Pulmonary artery endothelial cell (primary cell): ENCODE results near the gene GPSM3. TPM values are rescaled to one million over a fixed set of nuclear protein-coding genes. Genes with fewer than 3 reads are reported as not detected.
"Not testable (repeated sequence)": the region's sequence is repeated elsewhere in the genome, so short reads cannot be mapped to it uniquely, and the experiment has no call there.

Experiments used
- DNase-seq: peaks from one replicate; pipeline ENCODE4 v3.0.0-alpha.2; 2011; ENCODE audit warnings: low read depth, low spot score
- total RNA-seq: library from RNA; depleted of rRNA; stranded (reverse); fragments of >200 nt; gene quantifications from 2 replicates; pipeline ENCODE4 v1.2.3, GENCODE V29; 2014

Gene GPSM3, protein sequence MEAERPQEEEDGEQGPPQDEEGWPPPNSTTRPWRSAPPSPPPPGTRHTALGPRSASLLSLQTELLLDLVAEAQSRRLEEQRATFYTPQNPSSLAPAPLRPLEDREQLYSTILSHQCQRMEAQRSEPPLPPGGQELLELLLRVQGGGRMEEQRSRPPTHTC
- 6.0 and 7.1 TPM in 2 replicates for total RNA-seq

DNA sequence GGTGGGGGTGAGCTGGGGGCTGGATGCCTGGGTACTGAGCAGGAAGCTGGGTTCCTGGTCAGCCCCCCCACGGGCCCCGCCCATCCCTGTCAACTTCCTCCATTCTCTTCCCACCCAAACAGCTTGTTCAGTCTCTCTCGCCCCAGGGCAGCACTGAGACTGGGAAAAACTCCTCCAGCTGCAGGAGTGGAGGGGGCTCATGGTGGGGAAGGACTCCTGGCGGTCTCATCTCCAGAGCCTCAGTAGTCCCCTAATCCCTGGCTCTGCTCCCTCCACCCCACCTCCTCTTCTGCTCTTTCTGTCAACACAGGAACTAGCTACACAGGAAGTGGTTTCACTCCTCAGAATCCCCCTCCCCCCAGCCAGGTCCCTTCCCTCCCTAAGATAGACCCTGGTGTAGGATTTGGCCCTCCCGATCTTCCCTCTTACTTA is at the start of gene GPSM3:
TSS of gene GPSM3 (minus strand) at position 36 of the 432 bp plus-strand sequence. CDS start 130 bp downstream, outside the sequence.
- DNase-seq: no peak

DNA sequence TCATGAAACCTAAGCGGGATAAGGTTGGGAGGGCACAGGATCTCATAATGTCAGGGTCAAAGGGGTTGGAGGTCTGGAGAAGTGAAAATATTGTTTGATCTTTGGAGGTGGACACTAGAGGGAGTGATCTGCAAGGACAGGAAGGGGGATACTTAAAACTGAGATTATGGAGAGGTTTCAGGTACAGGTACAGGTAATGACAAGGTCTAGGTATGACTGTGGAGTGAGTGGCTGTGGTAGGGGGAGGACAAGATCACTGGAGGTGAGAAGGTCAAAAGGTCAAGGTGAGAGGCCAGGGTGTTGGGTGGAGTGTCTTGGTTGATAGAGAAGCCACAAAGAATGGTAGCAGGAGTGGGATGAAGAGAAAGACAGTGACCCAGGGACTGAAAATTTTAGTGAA is 48.2 kb upstream of the GPSM3 start:
- no peak for DNase-seq

DNA sequence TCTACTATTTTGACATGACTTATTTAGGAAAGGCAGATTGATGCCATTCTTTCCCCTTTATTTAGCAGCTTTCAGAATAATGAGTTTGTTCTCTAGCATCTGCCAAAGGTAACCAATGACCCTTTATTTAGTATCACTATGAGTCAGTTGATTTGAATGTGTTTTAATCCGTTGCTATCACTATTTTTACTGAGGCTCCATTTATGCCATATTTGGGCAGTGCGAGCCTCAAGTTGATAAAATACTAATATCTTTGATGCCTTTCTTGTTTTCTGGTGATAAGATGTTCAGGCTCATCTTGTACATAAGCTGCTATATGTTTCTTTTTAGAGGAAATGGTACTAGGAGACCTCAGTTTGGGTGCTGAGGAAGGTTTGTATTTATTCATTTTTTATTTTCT is 47.0 kb upstream of the GPSM3 start:
- no peak for DNase-seq

DNA sequence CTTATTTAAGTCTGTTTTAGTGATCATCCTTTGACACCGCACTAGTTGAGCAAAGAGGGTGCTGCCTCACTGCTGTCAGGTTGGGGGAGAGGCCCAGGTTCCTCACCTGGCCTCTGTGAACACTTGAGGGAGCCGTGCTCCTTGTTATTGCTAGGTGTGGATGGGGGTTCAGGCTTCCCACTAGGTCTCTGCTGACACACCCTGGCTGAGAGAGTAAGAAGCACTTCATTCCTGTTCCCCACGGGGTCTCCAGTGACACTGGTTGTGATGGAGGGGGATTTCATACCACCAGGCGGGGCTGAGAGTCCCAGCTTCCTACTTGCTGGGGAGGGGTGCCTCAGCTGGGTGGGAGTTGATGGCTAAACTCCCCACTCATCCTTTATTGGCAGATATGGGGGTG is 42.5 kb upstream of the GPSM3 start:
- DNase-seq: no peak

DNA sequence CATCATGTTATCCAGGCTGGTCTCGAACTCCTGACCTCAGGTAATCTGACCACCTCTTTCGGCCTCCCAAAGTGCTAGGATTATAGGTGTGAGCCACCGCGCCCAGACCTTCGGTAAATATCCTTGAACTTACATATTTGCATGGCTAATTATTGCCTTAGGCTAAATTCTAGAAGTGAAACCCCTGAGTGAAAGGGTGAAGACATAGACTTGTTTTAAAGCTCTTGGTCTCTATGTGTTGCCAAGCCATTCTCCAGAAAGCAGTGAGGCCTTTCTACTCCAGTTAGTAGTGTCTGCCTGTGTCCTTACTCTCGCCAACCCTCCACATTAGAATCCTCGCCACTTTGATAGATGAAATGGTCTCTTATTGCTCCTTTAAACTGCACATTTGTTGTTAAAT is 34.0 kb upstream of the GPSM3 start:
- no peak for DNase-seq

DNA sequence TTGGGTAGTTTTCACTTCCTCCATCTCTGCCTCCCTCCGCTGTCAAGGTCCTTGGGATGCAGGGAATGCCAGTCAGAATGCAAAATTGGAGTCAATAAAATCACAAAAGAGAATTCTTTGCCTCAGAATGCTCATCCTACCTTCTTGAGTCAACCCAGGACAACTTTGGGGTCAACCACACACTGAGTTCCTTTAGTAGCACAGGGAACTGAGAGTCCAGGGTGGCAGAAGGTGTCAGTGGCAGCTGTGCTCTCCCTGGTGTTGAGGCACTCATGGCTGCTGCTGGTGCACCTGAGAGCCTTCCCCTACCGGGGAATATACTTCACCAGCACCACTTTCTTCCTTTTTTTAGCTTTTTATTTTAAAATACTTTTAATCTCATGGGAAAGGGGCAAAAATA is 32.3 kb upstream of the GPSM3 start:
- no peak for DNase-seq

DNA sequence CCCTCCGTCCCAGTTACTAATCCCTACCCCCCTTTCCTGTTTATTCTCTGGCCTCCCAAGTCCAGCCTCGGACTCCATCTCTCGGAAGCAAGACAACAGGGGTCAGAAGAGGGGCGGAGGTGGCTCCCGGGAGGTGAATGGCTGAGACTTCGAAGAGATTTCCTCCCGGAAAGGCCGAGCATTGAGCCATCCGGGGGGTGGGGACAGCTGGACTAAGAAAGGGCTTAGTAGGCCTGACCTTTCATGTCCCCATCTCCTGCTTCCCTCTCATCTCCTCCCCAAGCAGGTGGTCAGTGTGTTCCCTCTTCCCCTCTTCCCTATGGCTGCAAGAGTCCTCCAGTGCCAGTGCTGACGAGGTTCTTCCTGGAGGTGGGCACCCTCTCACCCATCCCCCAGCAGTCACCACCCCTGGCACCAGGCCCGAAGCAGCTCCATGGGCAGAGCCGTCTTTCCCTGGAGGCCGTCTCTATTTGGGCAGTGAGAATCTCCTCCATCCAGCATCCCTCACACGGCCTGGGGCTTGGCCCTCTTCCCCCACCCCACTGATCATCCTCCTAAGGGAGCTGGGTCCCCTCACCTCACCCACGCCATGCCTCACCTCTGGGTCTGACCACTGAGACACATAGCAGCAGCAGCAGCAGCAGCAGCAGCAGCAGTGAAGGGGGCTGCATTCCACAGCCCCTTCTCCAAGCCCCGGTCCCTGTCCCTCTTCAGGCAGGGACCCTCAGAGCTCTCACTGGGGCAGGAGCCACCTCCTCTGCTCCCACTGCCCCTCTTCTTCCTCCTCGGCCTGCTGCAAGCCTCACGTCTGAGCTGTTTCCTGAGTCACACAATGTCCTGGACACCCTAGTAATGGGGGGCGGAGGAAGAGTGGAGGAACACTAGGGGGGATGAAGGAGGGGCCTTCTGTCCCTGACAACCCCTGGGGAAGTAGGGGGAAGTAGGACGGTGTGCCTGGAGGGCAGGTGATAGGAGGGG is 31.1 kb upstream of the GPSM3 start, which contains the start of gene NOTCH4:
TSS of gene NOTCH4 (minus strand) at position 810 of the 978 bp plus-strand sequence. CDS start at position 671, 139 bp downstream.
- no peak for DNase-seq

DNA sequence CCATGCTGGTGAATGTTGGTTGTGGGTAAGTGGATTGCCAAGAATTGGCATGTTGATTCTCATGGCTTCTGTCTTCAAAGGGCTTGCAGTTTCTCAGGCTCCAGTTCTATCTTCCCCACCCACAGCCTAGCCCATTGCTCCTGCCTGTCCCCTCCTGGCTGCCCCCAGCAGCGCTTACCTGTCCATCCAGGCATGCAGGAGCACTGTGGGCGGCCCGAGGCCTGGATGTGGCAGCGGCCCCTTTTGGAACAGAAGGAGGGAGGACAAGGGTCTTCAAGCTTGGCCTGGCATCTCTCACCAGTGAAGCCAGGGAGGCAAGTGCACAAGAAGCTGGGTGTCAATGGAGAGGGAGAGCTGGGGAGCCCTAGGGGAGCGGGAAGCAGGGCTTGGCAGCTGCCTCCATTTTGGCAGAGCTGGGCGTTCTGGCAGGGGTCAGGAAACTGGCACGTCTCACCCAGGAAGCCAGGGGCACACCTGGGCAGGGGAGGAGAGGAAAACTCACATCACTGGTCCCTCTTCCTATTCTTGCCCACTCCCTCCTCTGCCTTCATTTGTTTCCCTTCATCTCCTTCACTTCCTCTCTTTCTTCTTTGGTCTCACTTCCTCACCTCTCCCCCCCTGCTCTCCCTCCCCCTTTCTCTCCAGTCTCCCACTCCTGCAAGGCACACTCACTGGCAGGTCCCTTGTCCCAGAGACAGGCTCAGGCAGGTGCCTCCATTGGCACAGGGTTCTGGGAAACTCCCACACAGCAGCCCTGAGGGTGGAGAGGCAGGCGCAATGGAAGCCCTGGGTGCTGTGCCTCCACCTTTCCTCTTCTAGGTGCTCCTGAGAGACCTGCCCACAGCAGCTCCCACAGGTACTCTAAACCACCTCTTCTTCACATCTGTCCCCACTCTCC is 30.1 kb upstream of the GPSM3 start:
- DNase-seq: no peak

DNA sequence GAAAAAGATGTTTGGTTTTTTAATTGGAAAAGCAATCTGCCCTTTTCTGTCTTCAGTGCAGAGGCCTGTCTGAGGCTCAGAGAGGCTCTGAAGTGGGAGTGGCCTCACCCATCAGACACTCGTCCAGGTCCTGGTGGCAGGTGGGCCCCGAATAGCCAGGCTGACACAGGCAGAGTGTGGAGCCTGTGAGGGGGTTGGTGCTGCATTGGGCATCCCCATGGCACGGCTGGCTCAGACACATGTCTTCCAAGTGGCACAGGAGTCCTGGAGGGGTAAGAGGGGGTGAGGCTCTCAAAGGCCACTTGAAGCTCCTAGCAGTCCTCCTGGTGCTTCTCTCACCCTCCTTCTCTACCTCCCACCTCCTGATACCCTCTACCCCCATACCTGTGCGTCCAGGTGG is 27.6 kb upstream of the GPSM3 start:
- no peak for DNase-seq

DNA sequence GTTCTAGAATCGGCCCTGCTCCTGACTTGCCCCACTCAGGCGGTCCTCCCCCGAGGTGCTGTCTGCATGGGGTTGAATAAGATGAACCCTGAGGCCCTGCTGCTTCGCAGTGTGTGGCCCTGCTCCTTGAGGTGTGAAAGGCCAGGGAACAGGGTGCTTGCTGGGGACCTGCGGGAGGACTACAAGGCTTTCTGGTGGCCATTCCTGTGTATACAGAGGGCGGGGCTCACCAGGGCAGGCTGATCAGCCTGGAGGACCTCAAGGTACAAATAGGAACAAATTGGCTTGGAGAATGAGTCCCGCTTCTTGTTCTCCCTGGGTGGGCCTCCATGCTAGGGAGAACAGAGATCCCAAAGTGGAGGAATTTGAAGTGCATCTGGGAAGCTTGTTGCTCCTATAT is 25.7 kb upstream of the GPSM3 start:
- no peak for DNase-seq

DNA sequence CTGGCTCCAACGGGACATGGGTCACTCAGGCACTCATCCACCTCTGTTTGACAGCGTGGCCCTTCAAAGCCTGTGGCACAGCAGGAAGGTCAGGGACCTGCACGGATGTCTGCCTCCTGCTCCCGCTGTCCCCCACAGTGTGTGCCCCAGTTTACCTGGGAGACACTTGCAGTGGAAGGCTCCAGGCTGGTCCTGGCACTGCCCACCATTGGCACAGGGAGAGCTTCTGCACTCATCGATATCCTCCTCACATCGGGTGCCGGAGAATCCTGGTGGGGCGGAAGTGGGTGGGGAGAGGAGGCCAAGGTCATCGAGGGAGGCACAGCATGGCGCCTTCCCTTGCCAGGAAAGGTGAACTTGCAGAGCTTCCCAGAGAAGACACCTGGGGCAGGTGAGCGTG is 24.6 kb upstream of the GPSM3 start:
- no peak for DNase-seq

DNA sequence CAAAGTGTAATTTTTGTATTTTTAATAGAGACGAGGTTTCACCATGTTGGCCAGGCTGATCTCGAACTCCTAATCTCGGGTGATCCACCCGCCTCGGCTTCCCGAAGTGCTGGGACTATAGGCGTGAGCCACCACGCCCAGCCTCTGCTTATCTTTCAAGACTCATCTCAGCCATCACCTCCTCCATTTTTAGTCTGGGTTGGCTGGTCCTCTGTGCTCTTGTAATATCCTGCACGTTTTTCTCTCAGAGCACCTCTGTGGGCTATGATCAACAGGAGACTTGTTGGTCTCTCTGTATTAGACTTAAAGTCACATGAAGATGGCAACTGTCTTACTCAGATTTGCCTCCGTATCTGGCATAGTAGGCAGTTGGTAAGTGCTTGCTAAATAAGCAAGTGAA is 23.8 kb upstream of the GPSM3 start:
- DNase-seq: no peak

DNA sequence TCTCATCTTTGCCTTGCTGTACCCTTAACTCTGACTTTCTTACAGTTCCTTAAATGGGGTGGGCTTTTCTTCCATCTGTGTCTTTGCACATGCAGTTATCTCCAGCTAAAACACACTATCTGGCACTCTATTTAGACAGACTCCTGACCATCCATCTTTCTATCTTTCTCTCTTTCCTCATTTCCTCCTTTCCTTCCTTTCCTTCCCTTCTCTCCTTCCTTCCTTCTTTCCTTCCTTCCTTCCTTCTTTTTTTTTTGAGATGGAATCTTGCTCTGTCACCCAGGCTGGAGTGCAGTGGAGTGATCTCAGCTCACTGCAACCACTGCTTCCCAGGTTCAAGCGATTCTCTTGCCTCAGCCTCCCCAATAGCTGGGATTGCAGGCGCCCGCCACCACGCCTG is 23.2 kb upstream of the GPSM3 start:
- no peak for DNase-seq

DNA sequence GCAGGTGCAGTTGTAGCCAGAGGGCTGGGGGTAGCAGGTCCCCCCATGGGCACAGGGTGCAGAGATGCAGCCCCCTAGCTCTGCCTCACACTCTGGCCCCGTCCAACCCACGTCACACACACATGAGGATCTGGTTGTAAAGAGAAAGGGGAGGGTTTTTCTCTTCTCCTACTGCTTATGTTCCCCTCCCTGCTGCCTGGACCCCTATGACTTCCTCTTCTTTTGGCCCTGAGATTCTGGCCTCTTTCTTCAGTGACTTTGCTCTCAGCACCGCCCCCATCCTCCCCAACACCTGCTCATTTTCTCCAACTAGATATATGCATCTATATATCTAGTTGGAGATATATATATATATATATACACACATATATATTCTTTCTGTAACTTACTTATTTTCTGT is 21.7 kb upstream of the GPSM3 start:
- no peak for DNase-seq

DNA sequence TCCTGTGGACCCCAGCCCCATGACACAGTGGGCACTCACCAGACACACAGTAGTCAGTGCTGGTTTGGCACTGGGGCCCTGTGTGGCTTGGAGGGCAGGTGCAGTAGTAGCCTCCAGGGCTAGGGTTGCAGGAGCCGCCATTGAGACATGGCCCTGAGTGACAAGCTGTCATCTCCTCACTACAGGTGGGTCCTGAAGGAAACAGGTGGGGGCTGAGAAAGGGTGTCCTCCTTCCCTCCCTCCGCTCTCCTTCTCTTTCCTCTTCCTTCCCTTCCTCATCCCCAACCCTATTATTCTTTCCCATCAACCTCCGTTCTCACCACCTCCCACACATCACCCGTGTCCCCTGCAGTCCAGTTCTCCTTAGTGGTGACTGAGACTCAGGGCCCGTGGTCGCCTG is 21.2 kb upstream of the GPSM3 start:
- DNase-seq: no peak

DNA sequence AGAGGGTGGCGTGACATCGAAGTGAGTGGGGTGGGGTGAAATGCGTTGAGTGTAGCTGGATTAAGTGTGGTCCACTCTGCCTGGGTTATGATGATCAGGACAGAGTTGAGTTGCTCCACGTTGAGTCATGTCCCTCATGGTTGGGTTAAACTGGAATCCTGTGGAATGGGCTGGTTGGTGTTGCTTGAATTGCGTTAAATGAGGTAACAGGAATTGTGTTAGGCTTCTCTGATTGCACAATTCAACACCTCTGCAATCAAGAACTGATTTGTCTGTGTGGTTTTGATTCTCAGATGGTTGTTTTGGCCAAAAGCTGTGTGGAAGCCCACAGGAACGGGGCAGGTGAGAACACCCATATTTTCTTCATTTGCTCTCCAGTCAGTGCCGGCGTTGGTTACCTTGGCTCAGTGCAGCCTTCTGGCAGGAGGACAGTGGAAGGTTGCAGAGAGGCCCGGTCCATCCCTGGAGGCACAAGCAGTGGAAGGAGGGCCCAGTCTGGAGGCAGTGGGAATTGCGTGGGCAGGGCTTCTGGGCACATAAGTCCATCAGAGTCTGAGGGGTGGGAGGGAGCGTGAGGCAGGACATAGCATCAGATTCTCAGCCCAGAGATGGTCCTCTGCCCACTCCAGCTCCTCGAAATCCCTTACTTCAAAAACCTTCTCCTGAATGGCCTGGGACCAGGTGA is 19.8 kb upstream of the GPSM3 start:
- no peak for DNase-seq

DNA sequence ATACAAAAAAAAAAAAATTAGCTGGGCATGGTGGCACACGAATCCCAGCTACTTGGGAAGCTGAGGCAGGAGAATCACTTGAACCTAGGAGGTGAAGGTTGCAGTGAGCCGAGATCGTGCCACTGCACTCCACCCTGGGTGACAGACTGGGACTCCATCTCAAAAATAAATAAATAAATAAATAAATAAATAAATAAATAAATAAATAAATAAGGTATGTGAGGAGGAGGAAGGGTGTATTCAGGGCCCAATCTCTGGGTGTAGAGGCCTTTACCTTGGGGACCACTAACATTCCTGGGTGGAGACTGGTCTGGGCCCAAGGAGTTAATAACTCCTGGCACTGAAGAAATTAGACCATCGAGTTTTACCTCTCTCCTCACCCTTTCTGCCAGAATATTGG is 19.0 kb upstream of the GPSM3 start:
- DNase-seq: not testable (repeated sequence)

DNA sequence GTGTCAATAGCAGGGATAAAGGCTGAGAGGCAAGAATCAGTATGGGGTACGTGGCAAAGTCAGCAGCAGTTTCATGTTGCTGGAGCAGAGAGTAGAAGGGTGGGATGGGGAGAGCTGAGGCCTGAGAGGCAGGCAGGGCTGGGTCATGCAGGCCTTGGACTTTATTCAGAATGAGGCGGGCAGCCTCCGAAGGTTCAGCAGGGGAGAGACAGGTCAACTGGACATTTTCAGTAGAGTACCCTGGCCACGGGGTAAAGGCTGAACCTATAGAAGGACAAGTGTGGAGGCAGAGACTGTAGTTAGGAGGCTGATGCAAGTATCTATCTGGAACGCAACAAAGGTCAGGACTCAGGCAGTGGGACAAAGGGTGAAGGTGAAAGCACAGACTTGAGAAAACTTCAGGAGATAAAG is 17.8 kb upstream of the GPSM3 start:
- no peak for DNase-seq

DNA sequence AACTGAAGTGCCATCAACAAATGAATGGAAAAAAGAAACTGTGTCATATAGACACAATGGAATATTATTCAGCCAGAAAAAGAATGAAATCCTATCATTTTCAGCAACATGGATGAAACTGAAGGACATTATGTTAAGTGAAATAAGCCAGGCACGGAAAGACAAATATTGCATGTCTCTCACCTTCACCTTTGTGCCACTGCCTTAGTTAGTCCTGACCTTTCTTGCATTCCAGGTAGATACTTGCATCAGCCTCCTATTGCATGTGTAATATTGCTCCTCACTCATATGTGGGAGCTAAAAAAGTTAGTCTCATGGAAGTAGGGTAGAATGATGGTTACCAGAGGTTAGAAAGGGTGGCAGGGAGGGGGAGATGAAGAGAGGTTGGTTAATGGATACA is 16.6 kb upstream of the GPSM3 start:
- no peak for DNase-seq

DNA sequence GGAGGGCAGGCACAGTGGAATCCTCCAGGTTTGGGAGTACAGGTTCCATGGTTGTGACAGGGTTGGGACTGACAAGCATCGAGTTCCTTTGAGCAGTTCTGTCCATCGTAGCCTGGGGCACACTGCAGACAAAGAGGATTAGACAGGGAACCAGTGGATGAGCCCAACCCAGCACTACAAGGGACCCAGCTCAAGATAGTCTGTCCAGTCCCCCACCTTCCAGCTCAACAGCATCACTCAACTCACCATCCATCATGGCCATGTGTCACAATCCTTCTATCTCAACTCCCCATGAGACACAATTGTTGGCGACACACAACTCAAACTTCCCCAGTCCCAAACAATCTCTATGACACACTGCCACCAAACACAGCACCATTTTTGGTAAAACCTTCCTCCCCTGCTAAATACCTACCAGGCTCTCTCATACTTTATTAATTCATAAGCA is 11.8 kb upstream of the GPSM3 start:
- no peak for DNase-seq
